H1 (cell line): ENCODE results near the gene TWIST1. TPM values are rescaled to one million over a fixed set of nuclear protein-coding genes. Genes with fewer than 3 reads are reported as not detected.

Source experiments
- CTCF ChIA-PET: fragments of 300-600 bp; sonication (Branson Sonifier 250); formaldehyde crosslinking; loops from one replicate; lab custom pipeline; 2021; ENCODE audit not compliant: partially characterized antibody; lab: Charles Lee
- POLR2A ChIA-PET: fragments of 300-600 bp; sonication (Branson Sonifier 250); formaldehyde crosslinking; loops from one replicate; lab custom pipeline; 2021; ENCODE audit warnings: inconsistent platforms; ENCODE audit not compliant: partially characterized antibody; lab: Charles Lee
- DNase-seq, 2 experiments: peaks; one replicate each; pipeline versions ENCODE4 v3.0.0 to v3.0.0-alpha.2; 2010 to 2022; ENCODE audit warnings: low spot score in 2 of 2, low read depth in 1 of 2, mixed read lengths in 1 of 2
- FAIRE-seq: peaks from 2 replicates; lab custom pipeline; 2011; peaks lifted over from hg19 to GRCh38; lab: Jason Lieb, UNC
- H2AFZ ChIP-seq: 2 replicates; pipeline ENCODE4 v1.8.1; 2012; ENCODE audit warnings: low read length, inconsistent platforms
- H2AK5ac ChIP-seq: 2 replicates; pipeline ENCODE4 v1.6.1; 2013; ENCODE audit warnings: low read depth, low read length
- H2BK120ac ChIP-seq: replicated peaks from 2 replicates; pipeline ENCODE3; 2013; ENCODE audit warnings: low read depth, low read length, inconsistent platforms
- H2BK12ac ChIP-seq: 2 replicates; pipeline ENCODE4 v1.6.1; 2013; ENCODE audit warnings: low read depth, low read length
- H2BK15ac ChIP-seq: 2 replicates; pipeline ENCODE4 v1.6.1; 2013; ENCODE audit warnings: low read length
- H2BK20ac ChIP-seq: 2 replicates; pipeline ENCODE4 v1.6.1; 2013; ENCODE audit warnings: low read length
- H2BK5ac ChIP-seq: 2 replicates; pipeline ENCODE4 v1.6.1; 2013; ENCODE audit warnings: low read depth, low read length
- H3K14ac ChIP-seq: 2 replicates; pipeline ENCODE4 v1.6.1; 2013; ENCODE audit warnings: inconsistent platforms; ENCODE audit not compliant: insufficient read length
- H3K18ac ChIP-seq: 2 replicates; pipeline ENCODE4 v1.6.1; 2013; ENCODE audit warnings: low read length; ENCODE audit errors: extremely low read depth
- H3K23ac ChIP-seq: 2 replicates; pipeline ENCODE4 v1.6.1; 2013; ENCODE audit warnings: inconsistent platforms; ENCODE audit not compliant: insufficient read length
- H3K23me2 ChIP-seq: 2 replicates; pipeline ENCODE4 v1.6.1; 2013; ENCODE audit warnings: low read depth, low read length
- H3K27ac ChIP-seq: 2 replicates; pipeline ENCODE4 v1.6.1; 2011; ENCODE audit warnings: low read depth, low read length, inconsistent platforms
- H3K27me3 ChIP-seq, 4 experiments: replicated peaks in 1 of 4; 1 replicate in 1 of 4; 2 replicates in 3 of 4; pipeline versions ENCODE4 v1.6.1 to v1.8.1; 2011 to 2013; ENCODE audit warnings: low read length in 3 of 4, mild to moderate bottlenecking in 3 of 4, inconsistent platforms in 2 of 4, mixed read lengths in 2 of 4, moderate library complexity in 1 of 4; ENCODE audit not compliant: control insufficient read depth in 3 of 4, insufficient read depth in 3 of 4; ENCODE audit errors: extremely low read depth in 1 of 4
- H3K36me3 ChIP-seq, 4 experiments: 2 replicates each; pipeline versions ENCODE4 v1.6.1 to v1.8.1; 2011 to 2013; ENCODE audit warnings: mild to moderate bottlenecking in 4 of 4, low read length in 3 of 4, moderate library complexity in 2 of 4, control low read depth in 1 of 4, inconsistent platforms in 1 of 4; ENCODE audit not compliant: insufficient read depth in 4 of 4, control insufficient read depth in 2 of 4
- H3K4ac ChIP-seq: replicated peaks from 2 replicates; pipeline ENCODE3; 2013; ENCODE audit warnings: low read length, low read depth, mixed read lengths, inconsistent platforms; ENCODE audit not compliant: insufficient read length
- H3K4me1 ChIP-seq, 4 experiments: replicated peaks in 1 of 4; 1 replicate in 1 of 4; 2 replicates in 3 of 4; pipeline versions ENCODE4 v1.6.1 to v1.8.1; 2011 to 2013; ENCODE audit warnings: low read length in 3 of 4, inconsistent platforms in 2 of 4, mixed read lengths in 1 of 4; ENCODE audit not compliant: insufficient read depth in 4 of 4, control insufficient read depth in 3 of 4
- H3K4me2 ChIP-seq, 2 experiments: 2 replicates each; pipeline versions ENCODE4 v1.6.1 to v1.8.1; 2011 to 2013; ENCODE audit warnings: low read depth in 2 of 2, low read length in 2 of 2, control low read depth in 1 of 2, inconsistent platforms in 1 of 2, mild to moderate bottlenecking in 1 of 2; ENCODE audit not compliant: insufficient read depth in 1 of 2
- H3K4me3 ChIP-seq, 4 experiments: fragments of 200-600, 300-600 bp in 1 of 4; sonication (generic), shearing (Covaris generic), sonication (Bioruptor Twin) in 1 of 4; 2 replicates each; pipeline versions ENCODE4 v1.5.1 to v1.8.1; 2011 to 2016; ENCODE audit warnings: low read length in 4 of 4, low read depth in 3 of 4, control low read depth in 2 of 4, inconsistent platforms in 2 of 4, mild to moderate bottlenecking in 2 of 4, mixed read lengths in 1 of 4, moderate library complexity in 1 of 4; ENCODE audit not compliant: insufficient read depth in 2 of 4; ENCODE audit errors: extremely low read depth in 1 of 4
- H3K56ac ChIP-seq: replicated peaks from 2 replicates; pipeline ENCODE3; 2013; ENCODE audit warnings: low read depth, mild to moderate bottlenecking, mixed read lengths, low read length, inconsistent platforms; ENCODE audit not compliant: insufficient read length
- H3K79me1 ChIP-seq: 2 replicates; pipeline ENCODE4 v1.6.1; 2013; ENCODE audit warnings: low read depth, low read length, control low read depth
- H3K79me2 ChIP-seq, 2 experiments: 2 replicates each; pipeline versions ENCODE4 v1.6.1 to v1.8.1; 2012 to 2013; ENCODE audit warnings: low read length in 2 of 2, mild to moderate bottlenecking in 2 of 2, inconsistent platforms in 1 of 2; ENCODE audit not compliant: insufficient read depth in 2 of 2, control insufficient read depth in 1 of 2
- H3K9ac ChIP-seq, 4 experiments: replicated peaks in 1 of 4; 1 replicate in 1 of 4; 2 replicates in 3 of 4; pipeline versions ENCODE4 v1.6.1 to v1.8.1; 2011 to 2013; ENCODE audit warnings: low read depth in 3 of 4, low read length in 3 of 4, control low read depth in 2 of 4, mild to moderate bottlenecking in 2 of 4, moderate library complexity in 2 of 4, inconsistent platforms in 1 of 4; ENCODE audit errors: extremely low read depth in 1 of 4
- H3K9me3 ChIP-seq, 2 experiments: 2 replicates each; pipeline versions ENCODE4 v1.6.1 to v1.8.1; 2012 to 2013; ENCODE audit warnings: mild to moderate bottlenecking in 2 of 2, moderate library complexity in 2 of 2, control low read depth in 1 of 2, inconsistent platforms in 1 of 2, low read depth in 1 of 2, low read length in 1 of 2, mixed read lengths in 1 of 2; ENCODE audit not compliant: insufficient read depth in 2 of 2
- H4K20me1 ChIP-seq, 2 experiments: replicated peaks in 1 of 2; 2 replicates each; pipeline versions ENCODE3 to v1.8.1; 2011 to 2013; ENCODE audit warnings: inconsistent platforms in 2 of 2, low read length in 2 of 2, mild to moderate bottlenecking in 1 of 2; ENCODE audit not compliant: insufficient read depth in 2 of 2, control insufficient read depth in 1 of 2
- H4K5ac ChIP-seq: 2 replicates; pipeline ENCODE4 v1.6.1; 2013; ENCODE audit warnings: low read length, low read depth, mixed read lengths, inconsistent platforms; ENCODE audit not compliant: insufficient read length
- H4K8ac ChIP-seq: 2 replicates; pipeline ENCODE4 v1.8.0; 2013; ENCODE audit warnings: mild to moderate bottlenecking, moderate library complexity, low read length, inconsistent platforms; ENCODE audit not compliant: insufficient read depth; ENCODE audit errors: extremely low read depth
- H4K91ac ChIP-seq: replicated peaks from 2 replicates; pipeline ENCODE3; 2013; ENCODE audit warnings: low read length, mixed read lengths, inconsistent platforms; ENCODE audit not compliant: insufficient read length
- CEBPB ChIP-seq: IDR thresholded peaks from 2 replicates; pipeline ENCODE4 v1.6.1; 2012; ENCODE audit warnings: low read depth, low read length
- HDAC6 ChIP-seq: IDR thresholded peaks from one replicate; pipeline ENCODE4 v1.7.1; 2012; ENCODE audit warnings: low read depth, mild to moderate bottlenecking, inconsistent platforms, low read length, moderate library complexity
- JUND ChIP-seq: IDR thresholded peaks from 2 replicates; pipeline ENCODE4 v1.6.1; 2011; ENCODE audit warnings: mild to moderate bottlenecking, improper control_type of control experiment, low read length
- KDM1A ChIP-seq: fragments of 200-600, 300-600 bp; sonication (generic); IDR thresholded peaks from 2 replicates; pipeline ENCODE4 v1.7.1; 2016; ENCODE audit warnings: mild to moderate bottlenecking, low read length, borderline replicate concordance
- MAFK ChIP-seq: IDR thresholded peaks from 2 replicates; pipeline ENCODE4 v1.6.1; 2012; ENCODE audit warnings: low read depth, mild to moderate bottlenecking, improper control_type of control experiment, low read length
- PHF8 ChIP-seq: fragments of 200-600 bp; sonication (generic); conservative IDR thresholded peaks from 2 replicates; pipeline ENCODE4 v1.7.1; 2012; ENCODE audit warnings: low read depth, mild to moderate bottlenecking, inconsistent platforms, low read length, moderate library complexity
- WGBS, 2 experiments: shearing (Covaris generic) in 1 of 2; methylation state at CpG; one replicate each; pipeline versions ENCODE4 v1.1.6 to v1.1.7; 2013 to 2015; ENCODE audit warnings: low lambda C conversion rate in 2 of 2, mixed read lengths in 2 of 2, inconsistent platforms in 1 of 2, low coverage in 1 of 2, missing lambda C conversion rate in 1 of 2; ENCODE audit not compliant: insufficient replicate concordance in 2 of 2, insufficient coverage in 1 of 2, insufficient read length in 1 of 2; ENCODE audit errors: extremely low coverage in 1 of 2, missing lambda C conversion rate in 1 of 2; 5-methylcytosine and 5-hydroxymethylcytosine counted together
- polyA plus RNA-seq, 7 experiments: library from polyadenylated mRNA; depleted of rRNA in 3 of 7; stranded (reverse) in 5 of 7; unstranded in 2 of 7; fragments of >200 nt in 5 of 7; fragments of 200-250 nt in 2 of 7; gene quantifications; 1 replicate in 5 of 7; 2 replicates in 1 of 7; 4 replicates in 1 of 7; pipeline versions ENCODE4 v1.2.1 to v1.2.3, GENCODE V29; 2011 to 2013; ENCODE audit warnings: missing spikeins in 2 of 7, mixed read lengths in 2 of 7
- total RNA-seq: library from RNA; stranded (reverse); fragmentation: NEBNext Ultra II Directional; extraction: Animal tissue kit (Norgen Biotek cat#: 25700); gene quantifications from 2 replicates; pipeline ENCODE4 v1.2.1, GENCODE V29; 2021

The TWIST1 gene
- total and polyA plus RNA-seq, 2 of the 8 experiments (the other 6 are each of a cell fraction or from before 2014, with no cell fraction given): 0.29 to 0.52 TPM

- TF ChIP-seq JUND (0 out of 2 replicates have a peak, but pooled peaks have one; percentile 23), MAFK (no peak), HDAC6 (no peak), CEBPB (peak; percentile 77; the same call in 1 of the 2 replicates), KDM1A (no peak), PHF8 (no peak)
Measured at GRCh38 chr7:19079066-19079465, 38.4 kb downstream of the TWIST1 start.

More at GRCh38 chr7:19079066-19079465, 38.4 kb downstream of the TWIST1 start:
- Histone ChIP-seq H3K4ac (no peak overlapping the region), H3K27ac (no peak overlapping the region), H2BK120ac (no peak overlapping the region), H3K23me2 (no peaks in the 10 kb centered on the region), H3K4me3 (no peak overlapping the region), H3K56ac (no peak overlapping the region), H4K20me1 (no peaks in the 10 kb centered on the region), H2BK5ac (no peak overlapping the region), H3K9me3 (no peaks in the 10 kb centered on the region), H3K4me2 (no peak overlapping the region), H3K9ac (no peak overlapping the region), H3K27me3 (no peaks in the 10 kb centered on the region), H3K79me1 (no peaks in the 10 kb centered on the region), H3K18ac (0 out of 2 replicates have a peak overlapping the region, but pooled peaks have one; percentile 28), H4K8ac (no peak overlapping the region), H3K4me1 (peaks cover 0 to 8% (median 2%) of the 10 kb centered on the region in 4 experiments; a peak in 5 of 7 replicates), H3K36me3 (no peaks in the 10 kb centered on the region), H2AFZ (peak overlapping the region; percentile 55; the same call in 1 of the 2 replicates), H3K14ac (no peak overlapping the region), H2BK12ac (no peak overlapping the region; the same call in 1 of the 2 replicates), H2BK20ac (0 out of 2 replicates have a peak overlapping the region, but pooled peaks have one; percentile 15), H4K91ac (no peak overlapping the region), H4K5ac (peak overlapping the region; percentile 45), H2BK15ac (no peak overlapping the region), H2AK5ac (no peak overlapping the region), H3K23ac (no peak overlapping the region), H3K79me2 (no peaks in the 10 kb centered on the region)
- DNase-seq (no peak), FAIRE-seq (no peak)
- WGBS, 2 experiments: 93% methylated on average over 4 of the region's 4 CpGs; no CpG with 5 or more reads in 1 of the 2 experiments
- CTCF ChIA-PET: interaction anchor here (0.6 to 2.8 kb wide), 5 partner anchors 8 to 40 kb away, joined by 3 to 9 read pairs (median 4); no protein-coding TSS in a partner anchor
- POLR2A ChIA-PET: no interaction called here
